NCI-H2107 (cell line): ENCODE results near the gene CENPC.
"Not testable (repeated sequence)": the region's sequence is repeated elsewhere in the genome, so short reads cannot be mapped to it uniquely, and the experiment has no call there.

ENCODE experiments used
- DNase-seq: peaks from one replicate; lab custom pipeline; 2025; lab: John Stamatoyannopoulos, UW

The CENPC gene

GRCh38 chr4:67552146-67552792, 7.0 kb upstream of the CENPC start:
- DNase-seq: not testable (repeated sequence)

- no peak for DNase-seq
These were observed 5.6 kb upstream of the CENPC start for GRCh38 chr4:67550857-67551256.

DNA sequence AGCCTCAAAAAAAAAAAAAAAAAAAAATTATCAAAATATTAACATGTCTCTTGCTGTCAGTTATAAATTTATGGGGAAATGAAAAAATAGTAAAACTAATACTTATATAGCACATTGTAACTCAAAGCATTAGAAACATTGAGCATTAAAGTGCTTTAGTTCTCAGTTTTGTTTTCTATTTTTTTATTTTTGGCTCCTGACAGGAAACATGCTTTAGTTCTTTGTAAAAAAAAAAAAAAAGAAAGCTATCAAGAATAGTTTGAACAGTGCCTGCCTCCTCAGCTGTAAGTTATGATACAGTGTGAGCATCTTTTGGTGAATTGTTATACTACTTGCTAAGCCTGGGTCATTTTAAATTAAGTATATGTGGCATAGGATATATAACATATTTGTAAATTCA, 5.1 kb upstream of the CENPC start:
- DNase-seq: no peak

GRCh38 chr4:67549123-67549522, 3.8 kb upstream of the CENPC start:
- no peak for DNase-seq

DNA sequence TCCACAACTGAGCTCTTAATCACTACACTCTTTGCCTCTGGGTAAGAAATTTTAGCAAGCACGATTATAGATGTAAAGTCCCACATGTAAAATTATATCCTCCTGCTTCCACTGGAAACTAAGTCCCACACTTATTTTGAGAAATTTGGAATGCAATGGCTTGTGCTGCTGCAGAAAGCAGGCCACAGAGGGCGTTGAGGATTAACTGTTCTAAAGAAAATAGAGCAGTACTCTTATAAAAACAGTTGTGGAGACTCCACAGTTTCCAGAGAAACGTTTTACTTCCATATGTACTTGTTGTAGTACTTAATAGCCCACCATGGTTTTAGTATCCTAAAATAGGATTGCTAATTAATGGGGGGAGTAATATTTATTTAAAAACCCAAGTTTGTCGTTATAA, 1.7 kb upstream of the CENPC start:
- DNase-seq: no peak

GRCh38 chr4:67546004-67546356, 677 bp upstream of the CENPC start:
- no peak for DNase-seq

DNA sequence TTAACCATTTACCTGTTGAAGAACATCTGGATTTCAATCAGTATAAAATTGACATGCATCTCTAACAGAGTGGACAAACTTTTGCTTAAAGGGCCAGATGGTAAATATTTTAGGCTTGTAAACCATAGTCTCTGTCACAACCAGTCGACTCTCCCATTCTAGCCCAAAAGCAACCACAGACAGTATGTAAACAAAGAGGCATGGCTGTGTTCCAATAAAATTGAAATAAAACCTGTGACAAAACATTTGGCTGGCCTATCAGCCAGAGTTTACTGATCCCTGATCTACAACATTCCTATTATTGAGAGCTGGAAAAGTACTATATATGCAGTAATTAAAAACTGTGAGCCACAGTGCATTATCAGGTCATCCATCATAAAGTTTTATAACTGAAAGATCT, 3.2 kb downstream of the CENPC start:
- DNase-seq: no peak

GRCh38 chr4:67539830-67540229, 5.5 kb downstream of the CENPC start:
- DNase-seq: no peak

GRCh38 chr4:67535280-67535840, 9.9 kb downstream of the CENPC start:
- DNase-seq: no peak

GRCh38 chr4:67533112-67533511, 12.2 kb downstream of the CENPC start:
- DNase-seq: no peak

DNA sequence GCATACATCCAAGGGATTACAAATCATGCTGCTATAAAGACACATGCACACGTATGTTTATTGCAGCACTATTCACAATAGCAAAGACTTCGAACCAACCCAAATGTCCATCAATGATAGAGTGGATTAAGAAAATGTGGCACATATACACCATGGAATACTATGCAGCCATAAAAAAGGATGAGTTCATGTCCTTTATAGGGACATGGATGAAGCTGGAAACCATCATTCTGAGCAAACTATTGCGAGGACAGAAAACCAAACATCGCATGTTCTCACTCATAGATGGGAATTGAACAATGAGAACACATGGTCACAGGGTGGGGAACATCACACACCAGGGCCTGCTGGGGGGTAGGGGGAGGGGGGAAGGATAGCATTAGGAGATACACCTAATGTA, 12.9 kb downstream of the CENPC start:
- DNase-seq: not testable (repeated sequence)

- no peak for DNase-seq
These were observed 13.8 kb downstream of the CENPC start for GRCh38 chr4:67531379-67531962.

- not testable (repeated sequence) for DNase-seq
These were observed 21.2 kb downstream of the CENPC start for GRCh38 chr4:67524140-67524539.

- DNase-seq: no peak
These were observed 22.2 kb downstream of the CENPC start for GRCh38 chr4:67522851-67523671.

- no peak for DNase-seq
These were observed 23.1 kb downstream of the CENPC start for GRCh38 chr4:67522230-67522629.

GRCh38 chr4:67521506-67521905, 23.8 kb downstream of the CENPC start:
- no peak for DNase-seq

DNA sequence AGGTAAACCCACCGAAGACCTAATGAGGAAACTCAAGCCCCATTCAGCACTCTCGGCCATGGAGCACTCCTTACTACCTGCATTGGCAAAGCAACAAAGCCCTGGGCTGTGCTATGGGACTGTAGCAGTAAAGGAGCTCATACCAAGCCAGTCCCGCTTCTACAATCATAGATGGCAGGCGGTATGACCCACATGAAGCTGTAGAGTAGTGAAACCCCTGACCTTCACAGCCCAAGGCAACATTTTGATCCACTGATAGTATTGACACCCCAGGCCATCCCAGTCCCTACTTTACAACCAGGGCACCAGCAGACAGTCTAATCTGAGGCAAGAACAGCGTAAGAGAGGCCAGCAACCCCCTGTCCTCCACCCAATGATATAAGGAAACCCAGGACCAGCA, 25.2 kb downstream of the CENPC start:
- DNase-seq: no peak

DNA sequence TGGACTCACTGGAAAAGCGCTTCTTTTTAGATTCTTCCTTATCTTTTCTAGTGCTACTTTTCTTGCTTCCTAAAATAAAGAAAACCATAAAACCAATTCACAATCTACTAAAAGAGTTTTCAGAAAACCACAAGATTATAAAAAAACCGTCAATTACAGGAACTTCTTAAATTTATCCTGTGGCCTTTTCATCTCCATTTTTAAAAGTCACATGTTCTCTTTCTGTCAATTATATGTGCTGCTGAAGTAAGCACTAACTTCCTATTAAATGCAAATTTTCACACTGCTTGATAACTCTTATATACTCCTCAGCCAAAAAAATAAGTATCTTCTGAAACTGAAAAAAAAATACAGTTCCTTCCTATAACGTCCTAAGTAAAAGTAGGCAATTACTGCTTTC, 32.8 kb downstream of the CENPC start:
- no peak for DNase-seq

- no peak for DNase-seq
These were observed 44.9 kb downstream of the CENPC start for GRCh38 chr4:67500373-67500772.

- DNase-seq: no peak
These were observed 45.5 kb downstream of the CENPC start for GRCh38 chr4:67499799-67500198.

DNA sequence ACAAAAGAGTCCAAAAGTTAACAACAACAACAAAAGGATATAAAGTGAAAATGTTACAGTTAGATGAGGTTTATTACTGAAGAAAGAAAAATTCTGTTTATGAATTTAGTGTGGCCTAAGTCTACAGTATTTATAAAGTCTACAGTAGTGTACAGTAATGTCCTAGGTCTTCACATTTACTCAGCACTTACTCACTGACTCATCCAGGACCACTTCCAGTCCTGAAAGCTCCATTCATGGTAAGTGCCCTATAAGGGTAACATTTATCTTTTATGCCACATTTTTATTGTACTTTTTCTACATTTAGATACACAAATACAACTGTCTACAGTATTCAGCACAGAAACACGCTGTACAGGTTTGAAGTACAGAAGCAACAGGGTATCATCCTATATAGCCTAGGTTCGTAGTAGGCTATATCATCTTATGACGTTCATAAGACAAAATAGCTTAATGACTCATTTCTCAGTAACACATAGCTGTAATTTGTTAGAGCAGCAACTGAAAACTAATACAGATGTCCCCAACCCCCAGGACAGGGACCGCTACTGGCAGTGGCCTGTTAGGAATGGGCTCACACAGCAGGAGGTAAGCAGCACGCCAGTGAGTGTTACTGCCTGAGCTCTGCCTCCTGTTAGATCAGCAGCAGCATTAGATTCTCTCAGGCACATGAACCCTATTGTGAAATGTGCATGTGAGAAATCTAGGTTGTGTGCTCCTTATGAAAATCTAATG, 61.3 kb downstream of the CENPC start:
- no peak for DNase-seq

GRCh38 chr4:67480810-67481209, 64.5 kb downstream of the CENPC start:
- DNase-seq: no peak
